OCI-LY7 (cell line): ENCODE results near the gene LRIG3. TPM values are rescaled to one million over a fixed set of nuclear protein-coding genes. Genes with fewer than 3 reads are reported as not detected.

Experiments used
- BruUV-seq: library from RNA; stranded (reverse); fragments of 400-500 nt; replicated peaks from 2 replicates; lab custom pipeline; 2021; lab: Mats Ljungman, UMichigan
- CTCF ChIA-PET: fragments of 300-600 bp; sonication (Branson Sonifier 250); formaldehyde crosslinking; loops from one replicate; lab custom pipeline; 2022; ENCODE audit warnings: antibody characterized with exemption; ENCODE audit not compliant: unreplicated experiment; lab: Charles Lee
- POLR2A ChIA-PET: fragments of 300-600 bp; sonication (Branson Sonifier 250); formaldehyde crosslinking; loops from one replicate; lab custom pipeline; 2022; ENCODE audit warnings: antibody characterized with exemption; lab: Charles Lee
- DNase-seq: peaks from one replicate; pipeline ENCODE4 v3.0.0-alpha.2; 2015; ENCODE audit warnings: low spot score
- H2AFZ ChIP-seq: fragments of 200-600 bp; sonication (generic), shearing (Covaris generic); 2 replicates; pipeline ENCODE4 v1.6.1; 2014; ENCODE audit warnings: mild to moderate bottlenecking, antibody characterized with exemption, low read length, moderate library complexity
- H3K27ac ChIP-seq: fragments of 200-600 bp; sonication (generic); 2 replicates; pipeline ENCODE4 v1.5.1; 2014; ENCODE audit warnings: mixed run types, low read depth, mild to moderate bottlenecking, moderate library complexity, low read length, inconsistent platforms; ENCODE audit not compliant: poor library complexity, severe bottlenecking
- H3K36me3 ChIP-seq: fragments of 200-600 bp; sonication (generic); 2 replicates; pipeline ENCODE4 v1.6.1; 2014; ENCODE audit warnings: mild to moderate bottlenecking, antibody characterized with exemption, low read length, moderate library complexity, mixed read lengths; ENCODE audit not compliant: insufficient read depth
- H3K4me1 ChIP-seq: fragments of 200-600 bp; sonication (generic); 2 replicates; pipeline ENCODE4 v1.5.1; 2014; ENCODE audit warnings: mild to moderate bottlenecking, low read length; ENCODE audit not compliant: insufficient read depth, poor library complexity, severe bottlenecking
- H3K4me2 ChIP-seq: fragments of 200-600 bp; sonication (generic); 2 replicates; pipeline ENCODE4 v1.6.1; 2014; ENCODE audit warnings: mild to moderate bottlenecking, low read length
- H3K4me3 ChIP-seq: fragments of 200-600 bp; sonication (generic); 2 replicates; pipeline ENCODE4 v1.5.1; 2014; ENCODE audit warnings: mild to moderate bottlenecking, low read depth, low read length; ENCODE audit not compliant: poor library complexity, severe bottlenecking
- H3K79me2 ChIP-seq: fragments of 200-600 bp; sonication (generic); 2 replicates; pipeline ENCODE4 v1.6.1; 2016; ENCODE audit warnings: low read depth, mild to moderate bottlenecking, low read length, moderate library complexity, mixed read lengths; ENCODE audit not compliant: insufficient read depth
- H3K9me2 ChIP-seq: fragments of 200-600 bp; sonication (generic); 2 replicates; pipeline ENCODE4 v1.6.1; 2016; ENCODE audit warnings: mild to moderate bottlenecking, low read length, mixed read lengths; ENCODE audit not compliant: insufficient read depth
- H3K9me3 ChIP-seq: fragments of 200-600 bp; sonication (generic); 2 replicates; pipeline ENCODE4 v1.6.1; 2014; ENCODE audit warnings: mild to moderate bottlenecking, mixed run types, low read length, mixed read lengths
- H4K20me1 ChIP-seq: fragments of 200-600 bp; sonication (generic); 2 replicates; pipeline ENCODE4 v1.6.1; 2014; ENCODE audit warnings: mild to moderate bottlenecking, antibody characterized with exemption, low read length, moderate library complexity, mixed read lengths; ENCODE audit not compliant: insufficient read depth
- EZH2phosphoT487 ChIP-seq: fragments of 200-600 bp; sonication (generic); IDR thresholded peaks from 2 replicates; pipeline ENCODE4 v1.6.1; 2018; ENCODE audit warnings: low read depth, borderline replicate concordance, mild to moderate bottlenecking, mixed run types, antibody characterized with exemption, low read length, moderate library complexity, mixed read lengths
- intact Hi-C: fragments of 100-400 bp; cut with micrococcal nuclease; formaldehyde crosslinking; loops from one replicate; pipeline ENCODE4 v1.10.0; 2022; ENCODE audit not compliant: unreplicated experiment
- total RNA-seq, 2 experiments: library from RNA; depleted of rRNA in 1 of 2; stranded (reverse); fragments of >200 nt in 1 of 2; shearing (Covaris generic) in 1 of 2; gene quantifications; 2 replicates each; pipeline ENCODE4 v1.2.3, GENCODE V29; 2014 to 2022
- TF ChIP-seq, protein P1 (sequence below): fragments of 200-600 bp; sonication (generic); conservative IDR thresholded peaks from 2 replicates; pipeline ENCODE4 v1.5.1; 2014; ENCODE audit warnings: mild to moderate bottlenecking, antibody characterized with exemption, low read length, moderate library complexity, mixed read lengths

LRIG3 gene
- total RNA-seq, 2 experiments from 2014 or later, result not detected

DNA sequence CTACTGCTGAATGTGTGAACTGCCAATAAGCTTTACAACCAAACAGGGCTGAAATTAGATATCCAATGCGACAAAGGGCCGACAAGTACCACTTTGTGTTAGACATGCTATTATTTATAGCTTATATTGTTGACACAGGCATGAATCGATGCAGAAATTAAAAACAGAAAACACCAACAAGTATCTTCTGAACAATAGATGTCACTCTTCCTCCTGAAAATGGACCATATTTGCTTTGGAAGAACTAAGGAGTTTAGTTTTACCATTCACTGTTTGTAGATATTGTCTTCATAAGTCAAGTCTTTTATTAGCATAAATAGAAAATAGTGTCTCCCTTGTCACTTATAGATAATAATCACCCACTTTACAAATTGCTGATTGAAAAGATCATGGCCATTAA, 86.5 kb downstream of the LRIG3 start:
- TF ChIP-seq, protein P1, sequence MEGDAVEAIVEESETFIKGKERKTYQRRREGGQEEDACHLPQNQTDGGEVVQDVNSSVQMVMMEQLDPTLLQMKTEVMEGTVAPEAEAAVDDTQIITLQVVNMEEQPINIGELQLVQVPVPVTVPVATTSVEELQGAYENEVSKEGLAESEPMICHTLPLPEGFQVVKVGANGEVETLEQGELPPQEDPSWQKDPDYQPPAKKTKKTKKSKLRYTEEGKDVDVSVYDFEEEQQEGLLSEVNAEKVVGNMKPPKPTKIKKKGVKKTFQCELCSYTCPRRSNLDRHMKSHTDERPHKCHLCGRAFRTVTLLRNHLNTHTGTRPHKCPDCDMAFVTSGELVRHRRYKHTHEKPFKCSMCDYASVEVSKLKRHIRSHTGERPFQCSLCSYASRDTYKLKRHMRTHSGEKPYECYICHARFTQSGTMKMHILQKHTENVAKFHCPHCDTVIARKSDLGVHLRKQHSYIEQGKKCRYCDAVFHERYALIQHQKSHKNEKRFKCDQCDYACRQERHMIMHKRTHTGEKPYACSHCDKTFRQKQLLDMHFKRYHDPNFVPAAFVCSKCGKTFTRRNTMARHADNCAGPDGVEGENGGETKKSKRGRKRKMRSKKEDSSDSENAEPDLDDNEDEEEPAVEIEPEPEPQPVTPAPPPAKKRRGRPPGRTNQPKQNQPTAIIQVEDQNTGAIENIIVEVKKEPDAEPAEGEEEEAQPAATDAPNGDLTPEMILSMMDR, result no peak
- no peak for TF ChIP-seq EZH2phosphoT487

DNA sequence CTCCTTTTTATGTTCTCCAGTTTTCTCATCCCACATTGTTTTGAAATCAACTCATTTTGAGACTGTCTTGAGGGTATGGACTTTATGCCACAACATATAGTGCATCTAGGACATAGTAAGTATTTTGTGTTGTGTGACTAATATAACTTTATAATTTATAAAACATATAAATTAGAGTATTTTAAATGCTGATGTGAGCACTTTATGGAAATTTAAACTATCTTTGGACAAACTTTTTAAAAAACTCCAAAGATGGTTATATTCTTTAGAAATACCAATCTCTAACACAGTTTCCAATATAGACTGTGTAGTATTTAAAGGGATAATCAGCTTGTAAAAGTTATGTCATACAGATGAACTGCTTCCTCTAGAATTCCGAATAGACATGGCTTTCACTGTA, 87.4 kb downstream of the LRIG3 start:
- no TSS peak for BruUV-seq
- H3K79me2 ChIP-seq, result no peaks in the 10 kb centered on the region
- no peaks in the 10 kb centered on the region for H3K4me1 ChIP-seq
- intact Hi-C loops, result no loop called here
- ChIA-PET CTCF (no interaction called here), POLR2A (no interaction called here)
- H4K20me1 ChIP-seq, result no peaks in the 10 kb centered on the region
- H3K36me3 ChIP-seq, result no peaks in the 10 kb centered on the region
- H3K4me2 ChIP-seq, result no peak overlapping the region
- no peak overlapping the region for H2AFZ ChIP-seq
- H3K9me2 ChIP-seq, result no peaks in the 10 kb centered on the region
- H3K9me3 ChIP-seq, result no peaks in the 10 kb centered on the region
- DNase-seq, result no peak
- no peak overlapping the region for H3K27ac ChIP-seq
- H3K4me3 ChIP-seq, result no peak overlapping the region
- TF ChIP-seq, protein P1, result no peak
- TF ChIP-seq EZH2phosphoT487, result no peak

More for the DNA sequence above, 86.5 kb downstream of the LRIG3 start:
- Histone ChIP-seq H3K9me2 (no peaks in the 10 kb centered on the region), H3K36me3 (no peaks in the 10 kb centered on the region), H3K4me2 (no peak overlapping the region), H3K9me3 (no peaks in the 10 kb centered on the region), H3K4me1 (no peaks in the 10 kb centered on the region), H3K4me3 (no peak overlapping the region), H4K20me1 (no peaks in the 10 kb centered on the region), H3K27ac (no peak overlapping the region), H2AFZ (no peak overlapping the region), H3K79me2 (no peaks in the 10 kb centered on the region)
- intact Hi-C loops, result no loop called here
- POLR2A ChIA-PET, result no interaction called here
- CTCF ChIA-PET, result no interaction called here
- no peak for DNase-seq
- no TSS peak for BruUV-seq
